NCI-H2107 treated with DMSO at 0.1 percent for 48 hours (cell line): ENCODE results near the gene CAMKK1.

Experiments used
- DNase-seq: peaks from one replicate; lab custom pipeline; 2025; ENCODE audit not compliant: unreplicated experiment; lab: John Stamatoyannopoulos, UW

Gene CAMKK1

GRCh38 chr17:3897731-3898130, 4.9 kb upstream of the CAMKK1 start:
- no peak for DNase-seq

- DNase-seq: no peak
Measured at GRCh38 chr17:3896968-3897235, 4.0 kb upstream of the CAMKK1 start.

GRCh38 chr17:3896108-3896967, 3.5 kb upstream of the CAMKK1 start:
- DNase-seq: no peak

- DNase-seq: no peak
Measured at GRCh38 chr17:3895354-3895753, 2.5 kb upstream of the CAMKK1 start.

- DNase-seq: no peak
Measured at GRCh38 chr17:3894911-3895343, 2.1 kb upstream of the CAMKK1 start.

GRCh38 chr17:3894188-3894587, 1.3 kb upstream of the CAMKK1 start:
- DNase-seq: no peak

GRCh38 chr17:3893720-3894116, 865 bp upstream of the CAMKK1 start:
- no peak for DNase-seq

GRCh38 chr17:3892095-3892998, 506 bp downstream of the CAMKK1 start:
- DNase-seq: no peak

GRCh38 chr17:3891626-3892094, 1.2 kb downstream of the CAMKK1 start:
- DNase-seq: no peak

GRCh38 chr17:3890878-3891219, 2.0 kb downstream of the CAMKK1 start:
- DNase-seq: no peak

GRCh38 chr17:3890082-3890877, 2.6 kb downstream of the CAMKK1 start:
- peak; percentile 47 for DNase-seq

- DNase-seq: no peak
Measured at GRCh38 chr17:3889325-3890012, 3.4 kb downstream of the CAMKK1 start.

GRCh38 chr17:3888343-3889171, 4.3 kb downstream of the CAMKK1 start:
- DNase-seq: peak; percentile 79

GRCh38 chr17:3887804-3888203, 5.0 kb downstream of the CAMKK1 start:
- no peak for DNase-seq

- no peak for DNase-seq
Measured at GRCh38 chr17:3887394-3887793, 5.5 kb downstream of the CAMKK1 start.

GRCh38 chr17:3886776-3887175, 6.1 kb downstream of the CAMKK1 start:
- DNase-seq: no peak

- DNase-seq: no peak
Measured at GRCh38 chr17:3885970-3886369, 6.9 kb downstream of the CAMKK1 start.

- DNase-seq: no peak
Measured at GRCh38 chr17:3885271-3885670, 7.6 kb downstream of the CAMKK1 start.

- DNase-seq: no peak
Measured at GRCh38 chr17:3884188-3884587, 8.7 kb downstream of the CAMKK1 start.

GRCh38 chr17:3882276-3882675, 10.6 kb downstream of the CAMKK1 start:
- DNase-seq: no peak
